ENCODE data around the gene DNAI1.

DNA sequence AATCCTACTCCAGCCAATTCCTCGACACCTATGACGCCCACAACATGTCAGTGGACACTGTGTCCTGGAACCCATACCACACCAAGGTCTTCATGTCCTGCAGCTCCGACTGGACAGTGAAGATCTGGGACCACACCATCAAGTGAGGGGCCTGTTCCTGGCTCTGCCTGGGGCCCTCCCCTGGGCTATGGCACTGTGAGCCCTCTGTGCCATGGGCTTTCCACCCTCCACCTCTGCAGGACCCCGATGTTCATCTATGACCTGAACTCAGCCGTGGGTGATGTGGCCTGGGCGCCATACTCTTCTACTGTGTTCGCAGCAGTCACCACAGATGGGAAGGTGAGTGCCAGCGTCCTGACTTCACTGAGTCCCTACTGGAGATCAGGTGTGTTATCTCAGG lies 55.8 kb downstream of the DNAI1 start:
- no peak for TF ChIP-seq SIN3A (IDR thresholded peaks at IDR 0.05; ENCODE audit: borderline replicate concordance, insufficient read depth, low read depth, low read length)
- TF ChIP-seq, protein P1, sequence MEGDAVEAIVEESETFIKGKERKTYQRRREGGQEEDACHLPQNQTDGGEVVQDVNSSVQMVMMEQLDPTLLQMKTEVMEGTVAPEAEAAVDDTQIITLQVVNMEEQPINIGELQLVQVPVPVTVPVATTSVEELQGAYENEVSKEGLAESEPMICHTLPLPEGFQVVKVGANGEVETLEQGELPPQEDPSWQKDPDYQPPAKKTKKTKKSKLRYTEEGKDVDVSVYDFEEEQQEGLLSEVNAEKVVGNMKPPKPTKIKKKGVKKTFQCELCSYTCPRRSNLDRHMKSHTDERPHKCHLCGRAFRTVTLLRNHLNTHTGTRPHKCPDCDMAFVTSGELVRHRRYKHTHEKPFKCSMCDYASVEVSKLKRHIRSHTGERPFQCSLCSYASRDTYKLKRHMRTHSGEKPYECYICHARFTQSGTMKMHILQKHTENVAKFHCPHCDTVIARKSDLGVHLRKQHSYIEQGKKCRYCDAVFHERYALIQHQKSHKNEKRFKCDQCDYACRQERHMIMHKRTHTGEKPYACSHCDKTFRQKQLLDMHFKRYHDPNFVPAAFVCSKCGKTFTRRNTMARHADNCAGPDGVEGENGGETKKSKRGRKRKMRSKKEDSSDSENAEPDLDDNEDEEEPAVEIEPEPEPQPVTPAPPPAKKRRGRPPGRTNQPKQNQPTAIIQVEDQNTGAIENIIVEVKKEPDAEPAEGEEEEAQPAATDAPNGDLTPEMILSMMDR (IDR thresholded peaks at IDR 0.05): no peak
- TF ChIP-seq, protein P2, sequence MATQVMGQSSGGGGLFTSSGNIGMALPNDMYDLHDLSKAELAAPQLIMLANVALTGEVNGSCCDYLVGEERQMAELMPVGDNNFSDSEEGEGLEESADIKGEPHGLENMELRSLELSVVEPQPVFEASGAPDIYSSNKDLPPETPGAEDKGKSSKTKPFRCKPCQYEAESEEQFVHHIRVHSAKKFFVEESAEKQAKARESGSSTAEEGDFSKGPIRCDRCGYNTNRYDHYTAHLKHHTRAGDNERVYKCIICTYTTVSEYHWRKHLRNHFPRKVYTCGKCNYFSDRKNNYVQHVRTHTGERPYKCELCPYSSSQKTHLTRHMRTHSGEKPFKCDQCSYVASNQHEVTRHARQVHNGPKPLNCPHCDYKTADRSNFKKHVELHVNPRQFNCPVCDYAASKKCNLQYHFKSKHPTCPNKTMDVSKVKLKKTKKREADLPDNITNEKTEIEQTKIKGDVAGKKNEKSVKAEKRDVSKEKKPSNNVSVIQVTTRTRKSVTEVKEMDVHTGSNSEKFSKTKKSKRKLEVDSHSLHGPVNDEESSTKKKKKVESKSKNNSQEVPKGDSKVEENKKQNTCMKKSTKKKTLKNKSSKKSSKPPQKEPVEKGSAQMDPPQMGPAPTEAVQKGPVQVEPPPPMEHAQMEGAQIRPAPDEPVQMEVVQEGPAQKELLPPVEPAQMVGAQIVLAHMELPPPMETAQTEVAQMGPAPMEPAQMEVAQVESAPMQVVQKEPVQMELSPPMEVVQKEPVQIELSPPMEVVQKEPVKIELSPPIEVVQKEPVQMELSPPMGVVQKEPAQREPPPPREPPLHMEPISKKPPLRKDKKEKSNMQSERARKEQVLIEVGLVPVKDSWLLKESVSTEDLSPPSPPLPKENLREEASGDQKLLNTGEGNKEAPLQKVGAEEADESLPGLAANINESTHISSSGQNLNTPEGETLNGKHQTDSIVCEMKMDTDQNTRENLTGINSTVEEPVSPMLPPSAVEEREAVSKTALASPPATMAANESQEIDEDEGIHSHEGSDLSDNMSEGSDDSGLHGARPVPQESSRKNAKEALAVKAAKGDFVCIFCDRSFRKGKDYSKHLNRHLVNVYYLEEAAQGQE (IDR thresholded peaks at IDR 0.05; ENCODE audit: insufficient read depth in 1 of 2, low read depth in 2 of 2, low read length in 1 of 2): no peak
- no peak for TF ChIP-seq TCF7L2 (IDR thresholded peaks at IDR 0.05; ENCODE audit: low read depth, low read length)
- TF ChIP-seq POLR2AphosphoS5 (IDR thresholded peaks at IDR 0.05; ENCODE audit: low read depth, low read length): no peak
